ENCODE data around the gene GLMP. TPM values are rescaled to one million over a fixed set of nuclear protein-coding genes. Genes with fewer than 3 reads are reported as not detected.

GLMP gene
- total RNA-seq, 1 experiment from 2014 or later, result 60.2 TPM

DNA sequence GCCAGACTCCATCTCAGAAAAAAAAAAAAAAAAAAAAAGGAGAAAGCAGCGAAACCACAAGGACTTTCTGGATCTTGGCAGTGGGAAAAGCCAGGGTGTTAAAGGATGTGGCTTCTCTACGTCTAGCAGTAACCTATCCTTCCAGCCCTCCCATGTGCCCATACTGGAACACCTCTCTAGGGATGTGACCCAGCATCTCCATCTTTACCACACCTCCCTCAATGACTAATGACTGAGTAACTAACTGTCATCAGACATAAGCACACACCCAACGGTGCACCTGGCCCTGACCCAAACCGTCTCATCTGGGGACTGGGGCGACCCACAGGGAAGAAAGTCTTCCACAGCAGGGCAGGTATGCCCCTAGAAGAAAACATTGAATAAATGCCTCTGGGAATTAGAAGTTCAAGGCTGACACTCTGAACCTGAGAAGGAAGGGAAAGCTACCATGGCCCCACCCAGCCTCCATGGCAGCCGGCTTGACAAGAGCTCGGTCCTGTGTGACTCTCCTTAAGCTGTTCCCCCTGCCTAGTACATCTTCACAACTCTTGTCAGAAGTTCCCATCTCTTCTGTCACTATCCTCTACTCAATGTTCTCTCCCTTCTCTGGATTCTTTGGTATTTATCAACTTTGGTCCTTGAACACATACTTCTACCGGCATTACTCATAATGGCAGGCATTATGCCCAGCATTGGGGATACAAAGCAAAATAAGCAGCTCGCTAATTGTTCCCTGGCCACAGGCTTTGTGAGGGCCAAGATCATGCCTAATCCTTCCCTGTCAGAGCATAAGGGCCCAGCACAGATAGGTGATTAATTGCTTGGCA is 32.8 kb downstream of the GLMP start:
- TF ChIP-seq, protein P1, sequence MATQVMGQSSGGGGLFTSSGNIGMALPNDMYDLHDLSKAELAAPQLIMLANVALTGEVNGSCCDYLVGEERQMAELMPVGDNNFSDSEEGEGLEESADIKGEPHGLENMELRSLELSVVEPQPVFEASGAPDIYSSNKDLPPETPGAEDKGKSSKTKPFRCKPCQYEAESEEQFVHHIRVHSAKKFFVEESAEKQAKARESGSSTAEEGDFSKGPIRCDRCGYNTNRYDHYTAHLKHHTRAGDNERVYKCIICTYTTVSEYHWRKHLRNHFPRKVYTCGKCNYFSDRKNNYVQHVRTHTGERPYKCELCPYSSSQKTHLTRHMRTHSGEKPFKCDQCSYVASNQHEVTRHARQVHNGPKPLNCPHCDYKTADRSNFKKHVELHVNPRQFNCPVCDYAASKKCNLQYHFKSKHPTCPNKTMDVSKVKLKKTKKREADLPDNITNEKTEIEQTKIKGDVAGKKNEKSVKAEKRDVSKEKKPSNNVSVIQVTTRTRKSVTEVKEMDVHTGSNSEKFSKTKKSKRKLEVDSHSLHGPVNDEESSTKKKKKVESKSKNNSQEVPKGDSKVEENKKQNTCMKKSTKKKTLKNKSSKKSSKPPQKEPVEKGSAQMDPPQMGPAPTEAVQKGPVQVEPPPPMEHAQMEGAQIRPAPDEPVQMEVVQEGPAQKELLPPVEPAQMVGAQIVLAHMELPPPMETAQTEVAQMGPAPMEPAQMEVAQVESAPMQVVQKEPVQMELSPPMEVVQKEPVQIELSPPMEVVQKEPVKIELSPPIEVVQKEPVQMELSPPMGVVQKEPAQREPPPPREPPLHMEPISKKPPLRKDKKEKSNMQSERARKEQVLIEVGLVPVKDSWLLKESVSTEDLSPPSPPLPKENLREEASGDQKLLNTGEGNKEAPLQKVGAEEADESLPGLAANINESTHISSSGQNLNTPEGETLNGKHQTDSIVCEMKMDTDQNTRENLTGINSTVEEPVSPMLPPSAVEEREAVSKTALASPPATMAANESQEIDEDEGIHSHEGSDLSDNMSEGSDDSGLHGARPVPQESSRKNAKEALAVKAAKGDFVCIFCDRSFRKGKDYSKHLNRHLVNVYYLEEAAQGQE (IDR thresholded peaks at IDR 0.05; ENCODE audit: insufficient read depth in 1 of 2, low read depth in 2 of 2, low read length in 1 of 2), result no peak
- TF ChIP-seq POLR2AphosphoS5 (IDR thresholded peaks at IDR 0.05; ENCODE audit: low read depth, low read length) (no peak), TCF7L2 (IDR thresholded peaks at IDR 0.05; ENCODE audit: low read depth, low read length) (no peak), SIN3A (IDR thresholded peaks at IDR 0.05; ENCODE audit: borderline replicate concordance, insufficient read depth, low read depth, low read length) (no peak)
- TF ChIP-seq, protein P2, sequence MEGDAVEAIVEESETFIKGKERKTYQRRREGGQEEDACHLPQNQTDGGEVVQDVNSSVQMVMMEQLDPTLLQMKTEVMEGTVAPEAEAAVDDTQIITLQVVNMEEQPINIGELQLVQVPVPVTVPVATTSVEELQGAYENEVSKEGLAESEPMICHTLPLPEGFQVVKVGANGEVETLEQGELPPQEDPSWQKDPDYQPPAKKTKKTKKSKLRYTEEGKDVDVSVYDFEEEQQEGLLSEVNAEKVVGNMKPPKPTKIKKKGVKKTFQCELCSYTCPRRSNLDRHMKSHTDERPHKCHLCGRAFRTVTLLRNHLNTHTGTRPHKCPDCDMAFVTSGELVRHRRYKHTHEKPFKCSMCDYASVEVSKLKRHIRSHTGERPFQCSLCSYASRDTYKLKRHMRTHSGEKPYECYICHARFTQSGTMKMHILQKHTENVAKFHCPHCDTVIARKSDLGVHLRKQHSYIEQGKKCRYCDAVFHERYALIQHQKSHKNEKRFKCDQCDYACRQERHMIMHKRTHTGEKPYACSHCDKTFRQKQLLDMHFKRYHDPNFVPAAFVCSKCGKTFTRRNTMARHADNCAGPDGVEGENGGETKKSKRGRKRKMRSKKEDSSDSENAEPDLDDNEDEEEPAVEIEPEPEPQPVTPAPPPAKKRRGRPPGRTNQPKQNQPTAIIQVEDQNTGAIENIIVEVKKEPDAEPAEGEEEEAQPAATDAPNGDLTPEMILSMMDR (IDR thresholded peaks at IDR 0.05), result no peak
- H3K27me3 ChIP-seq (ENCODE audit: control insufficient read depth, insufficient read depth, low read length), result no peaks in the 10 kb centered on the region
- POLR2A ChIA-PET, result no interaction called here
- H3K4me1 ChIP-seq (ENCODE audit: control insufficient read depth, insufficient read depth, low read length), result peaks cover 10% of the 10 kb centered on the region
- in situ Hi-C loops (cut with HindIII; ENCODE audit: low pct_unique_long_range_greater_than_20kb, low sequenced_read_pairs) (no loop called here), intact Hi-C loops (cut with micrococcal nuclease; ENCODE audit: unreplicated experiment) (no loop called here)
- CTCF ChIA-PET, result no interaction called here
- ATAC-seq, result peak; percentile 80
- H3K36me3 ChIP-seq (ENCODE audit: control insufficient read depth, insufficient read depth, low read length), result peaks cover 31% of the 10 kb centered on the region
- H3K4me3 ChIP-seq (ENCODE audit: low read depth in 2 of 2, low read length in 2 of 2), result no peak overlapping the region
- DNase-seq (ENCODE audit: low read depth, low spot score), result peak; percentile 68
- H3K9me3 ChIP-seq (ENCODE audit: control insufficient read depth, insufficient read depth, low read depth, low read length), result no peaks in the 10 kb centered on the region
- BruUV-seq (replicated peaks), result no TSS peak
- peak overlapping the region; percentile 12; the same call in 1 of the 2 replicates for H3K27ac ChIP-seq (ENCODE audit: low read length)

DNA sequence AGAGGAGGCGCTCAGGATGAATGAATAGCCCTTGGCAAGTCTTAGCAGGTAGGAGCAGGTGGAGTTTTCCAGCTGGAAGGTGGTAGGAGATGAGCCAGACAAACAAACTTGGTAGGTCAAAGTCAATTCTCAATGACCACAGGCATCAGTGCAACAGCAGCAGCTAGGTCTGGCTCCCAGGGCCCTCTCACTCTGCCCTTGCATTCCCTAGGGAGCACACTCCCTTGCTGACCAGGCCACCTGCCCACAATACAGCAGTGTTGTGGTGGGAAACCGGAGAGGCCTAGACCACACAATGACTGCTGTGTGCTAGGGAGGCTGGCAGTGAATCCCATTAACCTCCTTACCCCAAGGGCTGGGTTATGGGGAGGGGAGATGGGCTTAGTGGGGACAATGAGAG is 34.6 kb downstream of the GLMP start:
- intact Hi-C loops (cut with micrococcal nuclease; ENCODE audit: unreplicated experiment), result no loop called here
- H3K27ac ChIP-seq (ENCODE audit: low read length), result no peak overlapping the region
- no peak overlapping the region for H3K4me3 ChIP-seq (ENCODE audit: low read depth in 2 of 2, low read length in 2 of 2)
- H3K4me1 ChIP-seq (ENCODE audit: control insufficient read depth, insufficient read depth, low read length), result peaks cover 10% of the 10 kb centered on the region
- BruUV-seq (replicated peaks), result no TSS peak
- peaks cover 24% of the 10 kb centered on the region for H3K36me3 ChIP-seq (ENCODE audit: control insufficient read depth, insufficient read depth, low read length)
- ATAC-seq, result no peak
- TF ChIP-seq TCF7L2 (IDR thresholded peaks at IDR 0.05; ENCODE audit: low read depth, low read length), result no peak
- TF ChIP-seq, protein P2 (IDR thresholded peaks at IDR 0.05), result no peak
- no peak for TF ChIP-seq SIN3A (IDR thresholded peaks at IDR 0.05; ENCODE audit: borderline replicate concordance, insufficient read depth, low read depth, low read length)
- TF ChIP-seq, protein P1 (IDR thresholded peaks at IDR 0.05; ENCODE audit: insufficient read depth in 1 of 2, low read depth in 2 of 2, low read length in 1 of 2), result no peak
- TF ChIP-seq POLR2AphosphoS5 (IDR thresholded peaks at IDR 0.05; ENCODE audit: low read depth, low read length), result no peak
- POLR2A ChIA-PET, result no interaction called here
- H3K27me3 ChIP-seq (ENCODE audit: control insufficient read depth, insufficient read depth, low read length), result no peaks in the 10 kb centered on the region
- no peaks in the 10 kb centered on the region for H3K9me3 ChIP-seq (ENCODE audit: control insufficient read depth, insufficient read depth, low read depth, low read length)
- DNase-seq (ENCODE audit: low read depth, low spot score), result no peak
- in situ Hi-C loops (cut with HindIII; ENCODE audit: low pct_unique_long_range_greater_than_20kb, low sequenced_read_pairs), result no loop called here
- CTCF ChIA-PET, result no interaction called here
